Breast epithelium (tissue), 4 donors: Measurements from ENCODE around the gene PKIB. TPM values are rescaled to one million over a fixed set of nuclear protein-coding genes. Genes with fewer than 3 reads are reported as not detected.

ENCODE experiments used
- DNase-seq, 2 donors: peaks; one replicate each; pipeline ENCODE4 v3.0.0-alpha.2; 2019; ENCODE audit warnings: low spot score in 2 of 2
- H3K27ac ChIP-seq, 2 donors: fragments of 200-600 bp; sonication (generic) in 1 of 2; one replicate each; pipeline ENCODE4 v1.5.1; 2016 to 2019; ENCODE audit warnings: mild to moderate bottlenecking in 1 of 2
- H3K27me3 ChIP-seq, 2 donors: fragments of 200-600 bp; sonication (generic) in 1 of 2; one replicate each; pipeline versions ENCODE4 v1.5.1 to v1.6.0; 2017 to 2019; ENCODE audit warnings: control low read depth in 1 of 2, mild to moderate bottlenecking in 1 of 2
- H3K36me3 ChIP-seq: fragments of 200-600 bp; one replicate; pipeline ENCODE4 v1.5.1; 2019
- H3K4me1 ChIP-seq, 2 donors: fragments of 200-600 bp; sonication (generic); one replicate each; pipeline ENCODE4 v1.5.1; 2016 to 2019; ENCODE audit warnings: control low read depth in 1 of 2
- H3K4me3 ChIP-seq, 3 donors: fragments of 200-600 bp; sonication (generic); 1 replicate in 2 of 3; 2 replicates in 1 of 3; pipeline ENCODE4 v1.5.1; 2016 to 2019; ENCODE audit warnings: mild to moderate bottlenecking in 3 of 3, moderate library complexity in 2 of 3
- H3K9me3 ChIP-seq, 2 donors: fragments of 200-600 bp; sonication (generic) in 1 of 2; one replicate each; pipeline ENCODE4 v1.5.1; 2016 to 2019; ENCODE audit warnings: control low read depth in 1 of 2
- POLR2A ChIP-seq: fragments of 450-650 bp; IDR thresholded peaks from one replicate; pipeline ENCODE4 v1.6.1; 2016; ENCODE audit warnings: antibody characterized with exemption, mild to moderate bottlenecking, moderate library complexity
- POLR2AphosphoS5 ChIP-seq, 3 donors: sonication (generic); formaldehyde crosslinking; IDR thresholded peaks; one replicate each; pipeline ENCODE4 v1.6.1; 2017; ENCODE audit warnings: antibody characterized with exemption in 3 of 3
- intact Hi-C: fragments of 100-400 bp; cut with DNase I; formaldehyde crosslinking; loops from one replicate; pipeline ENCODE4 v1.15.1; 2023; ENCODE audit warnings: low total_unique reads
- total RNA-seq, 3 donors: library from RNA; depleted of rRNA; stranded (reverse); fragments of >200 nt; gene quantifications; one replicate each; pipeline ENCODE4 v1.1.0, GENCODE V29; 2016
- TF ChIP-seq, protein P1 (sequence below), 3 donors: fragments of 450-650 bp; IDR thresholded peaks; one replicate each; pipeline ENCODE4 v1.5.1; 2016 to 2017; ENCODE audit warnings: antibody characterized with exemption in 3 of 3, mild to moderate bottlenecking in 3 of 3, moderate library complexity in 3 of 3

Gene PKIB
- total RNA-seq, 3 donors from 2014 or later = 1.6 to 33.5 (median 22.3) TPM

DNA sequence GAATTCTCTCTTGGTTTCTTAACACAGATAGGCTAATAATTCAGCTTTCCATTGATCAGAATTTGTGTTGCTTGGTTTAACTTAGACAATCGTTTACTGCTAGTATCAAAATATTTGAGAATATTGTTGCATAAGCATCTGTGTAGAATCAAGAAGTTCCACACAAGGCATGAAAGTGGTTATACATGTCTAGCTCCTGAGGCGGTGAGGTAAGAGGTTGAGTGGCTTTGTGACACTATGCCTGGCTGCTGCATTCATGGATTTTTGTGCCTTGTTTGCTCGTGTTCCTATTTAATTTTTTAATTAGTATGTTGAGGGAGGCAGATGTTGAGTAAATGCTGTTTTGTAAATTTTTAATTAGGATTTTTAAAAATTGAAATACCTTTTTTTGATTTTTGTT is 10.2 kb downstream of the PKIB start:
- H3K27me3 ChIP-seq = no peaks in the 10 kb centered on the region
- intact Hi-C loops = no loop called here
- DNase-seq = no peak
- H3K4me3 ChIP-seq = no peak overlapping the region
- H3K9me3 ChIP-seq = no peaks in the 10 kb centered on the region
- H3K36me3 ChIP-seq = no peaks in the 10 kb centered on the region
- no peaks in the 10 kb centered on the region for H3K4me1 ChIP-seq
- TF ChIP-seq POLR2A = no peak
- H3K27ac ChIP-seq = no peak overlapping the region

DNA sequence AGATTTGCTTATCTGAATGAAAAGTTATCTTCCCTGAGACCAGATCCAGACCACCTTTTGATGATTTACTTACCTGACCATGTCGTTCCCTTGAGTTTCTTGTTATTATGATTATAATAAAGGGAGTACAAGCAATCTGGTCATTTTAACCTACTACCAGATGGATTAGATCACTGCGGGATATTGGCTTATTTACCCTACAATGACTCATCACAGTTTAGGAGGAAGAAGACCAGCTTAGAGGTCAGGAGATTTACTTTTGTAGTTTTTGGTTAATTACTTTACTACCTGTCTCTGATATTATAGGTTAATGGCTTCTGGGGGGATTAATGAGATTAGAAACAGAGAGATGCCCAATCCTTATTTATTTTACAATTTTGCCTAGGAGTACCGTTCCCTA is 10.7 kb downstream of the PKIB start:
- peak overlapping the region in 1 of 2 donors; percentile 0 for H3K27ac ChIP-seq
- intact Hi-C loops = no loop called here
- DNase-seq = no peak
- H3K27me3 ChIP-seq = no peaks in the 10 kb centered on the region
- TF ChIP-seq POLR2AphosphoS5 (IDR thresholded peaks at IDR 0.05) = no peak
- no peaks in the 10 kb centered on the region for H3K9me3 ChIP-seq
- no peaks in the 10 kb centered on the region for H3K4me1 ChIP-seq
- no peak overlapping the region for H3K4me3 ChIP-seq
- no peaks in the 10 kb centered on the region for H3K36me3 ChIP-seq

DNA sequence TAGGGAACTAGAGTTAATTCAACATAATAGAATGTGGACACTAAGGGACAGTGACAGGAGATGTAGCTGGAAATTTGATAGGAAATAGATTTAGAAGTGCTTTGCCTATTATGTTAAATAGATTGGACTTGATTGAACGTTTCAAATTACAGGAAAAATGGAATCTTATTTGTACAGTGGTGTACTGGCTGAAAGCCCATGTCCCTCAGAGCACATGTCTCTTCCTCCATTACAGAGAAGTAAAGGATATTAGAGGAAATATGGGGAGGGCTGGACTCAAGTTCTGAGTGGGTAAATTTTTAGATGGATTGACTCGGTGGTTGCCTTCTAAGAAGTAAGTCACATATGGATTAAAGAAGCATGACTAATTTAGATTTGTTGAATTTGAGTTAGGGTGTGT is 11.4 kb downstream of the PKIB start:
- H3K27me3 ChIP-seq = no peaks in the 10 kb centered on the region
- H3K4me3 ChIP-seq = no peak overlapping the region
- intact Hi-C loops = no loop called here
- no peaks in the 10 kb centered on the region for H3K9me3 ChIP-seq
- peak overlapping the region in 1 of 2 donors; percentile 0 for H3K27ac ChIP-seq
- DNase-seq = no peak
- H3K36me3 ChIP-seq = no peaks in the 10 kb centered on the region
- no peaks in the 10 kb centered on the region for H3K4me1 ChIP-seq
- no peak for TF ChIP-seq POLR2AphosphoS5 (IDR thresholded peaks at IDR 0.05)
- TF ChIP-seq, protein P1, sequence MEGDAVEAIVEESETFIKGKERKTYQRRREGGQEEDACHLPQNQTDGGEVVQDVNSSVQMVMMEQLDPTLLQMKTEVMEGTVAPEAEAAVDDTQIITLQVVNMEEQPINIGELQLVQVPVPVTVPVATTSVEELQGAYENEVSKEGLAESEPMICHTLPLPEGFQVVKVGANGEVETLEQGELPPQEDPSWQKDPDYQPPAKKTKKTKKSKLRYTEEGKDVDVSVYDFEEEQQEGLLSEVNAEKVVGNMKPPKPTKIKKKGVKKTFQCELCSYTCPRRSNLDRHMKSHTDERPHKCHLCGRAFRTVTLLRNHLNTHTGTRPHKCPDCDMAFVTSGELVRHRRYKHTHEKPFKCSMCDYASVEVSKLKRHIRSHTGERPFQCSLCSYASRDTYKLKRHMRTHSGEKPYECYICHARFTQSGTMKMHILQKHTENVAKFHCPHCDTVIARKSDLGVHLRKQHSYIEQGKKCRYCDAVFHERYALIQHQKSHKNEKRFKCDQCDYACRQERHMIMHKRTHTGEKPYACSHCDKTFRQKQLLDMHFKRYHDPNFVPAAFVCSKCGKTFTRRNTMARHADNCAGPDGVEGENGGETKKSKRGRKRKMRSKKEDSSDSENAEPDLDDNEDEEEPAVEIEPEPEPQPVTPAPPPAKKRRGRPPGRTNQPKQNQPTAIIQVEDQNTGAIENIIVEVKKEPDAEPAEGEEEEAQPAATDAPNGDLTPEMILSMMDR (IDR thresholded peaks at IDR 0.05) = no peak
- no peak for TF ChIP-seq POLR2A

DNA sequence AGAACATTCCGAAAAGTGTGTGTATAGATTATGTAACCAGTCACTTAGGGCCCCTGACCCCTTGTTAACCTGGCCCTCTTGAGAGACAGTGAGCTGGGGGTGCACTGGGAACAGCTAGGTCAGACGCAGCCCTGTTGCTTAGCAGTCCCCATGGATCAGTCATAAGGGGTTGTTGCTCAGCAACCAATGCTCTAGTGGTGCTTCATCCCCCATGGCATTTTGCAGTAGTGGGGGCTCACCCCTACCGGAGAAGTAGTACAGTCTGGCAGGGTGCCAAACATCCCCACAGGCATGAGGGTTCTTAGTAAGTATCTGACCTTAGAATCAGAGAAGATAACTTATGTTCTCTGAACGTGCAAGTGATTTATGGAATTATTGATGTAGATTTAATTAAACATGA is 12.3 kb downstream of the PKIB start:
- peak overlapping the region in 1 of 2 donors; percentile 21 for H3K27ac ChIP-seq
- DNase-seq = no peak
- TF ChIP-seq POLR2AphosphoS5 (IDR thresholded peaks at IDR 0.05) (no peak), POLR2A (no peak)
- TF ChIP-seq, protein P1 (IDR thresholded peaks at IDR 0.05) = no peak
- no peaks in the 10 kb centered on the region for H3K27me3 ChIP-seq
- H3K36me3 ChIP-seq = no peaks in the 10 kb centered on the region
- H3K4me3 ChIP-seq = no peak overlapping the region
- intact Hi-C loops = no loop called here
- H3K9me3 ChIP-seq = no peaks in the 10 kb centered on the region
- H3K4me1 ChIP-seq = no peaks in the 10 kb centered on the region

DNA sequence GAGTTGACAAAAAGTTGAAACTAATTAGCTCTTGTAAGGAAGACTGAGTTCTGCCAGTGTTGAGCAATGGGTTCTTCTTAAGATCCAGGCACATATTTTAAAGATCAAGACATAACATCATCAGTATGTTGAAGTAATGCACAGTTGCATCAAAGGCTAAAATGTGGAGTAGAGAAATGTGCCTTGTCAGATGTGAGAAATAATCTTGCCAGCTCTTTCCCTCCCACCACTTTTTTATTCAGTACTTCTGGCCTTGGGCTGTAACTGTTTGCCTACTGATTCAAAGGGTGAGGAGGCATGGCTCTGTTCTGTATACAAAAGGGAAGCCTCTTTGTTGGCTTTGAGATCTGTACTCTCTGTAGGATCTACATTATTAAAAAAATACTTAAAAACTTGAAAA is 13.1 kb downstream of the PKIB start:
- no peaks in the 10 kb centered on the region for H3K27me3 ChIP-seq
- no peaks in the 10 kb centered on the region for H3K36me3 ChIP-seq
- DNase-seq = no peak
- no peaks in the 10 kb centered on the region for H3K4me1 ChIP-seq
- intact Hi-C loops = no loop called here
- TF ChIP-seq POLR2A (no peak), POLR2AphosphoS5 (IDR thresholded peaks at IDR 0.05) (no peak)
- TF ChIP-seq, protein P1 (IDR thresholded peaks at IDR 0.05) = no peak
- H3K9me3 ChIP-seq = no peaks in the 10 kb centered on the region
- no peak overlapping the region for H3K27ac ChIP-seq
- no peak overlapping the region for H3K4me3 ChIP-seq

DNA sequence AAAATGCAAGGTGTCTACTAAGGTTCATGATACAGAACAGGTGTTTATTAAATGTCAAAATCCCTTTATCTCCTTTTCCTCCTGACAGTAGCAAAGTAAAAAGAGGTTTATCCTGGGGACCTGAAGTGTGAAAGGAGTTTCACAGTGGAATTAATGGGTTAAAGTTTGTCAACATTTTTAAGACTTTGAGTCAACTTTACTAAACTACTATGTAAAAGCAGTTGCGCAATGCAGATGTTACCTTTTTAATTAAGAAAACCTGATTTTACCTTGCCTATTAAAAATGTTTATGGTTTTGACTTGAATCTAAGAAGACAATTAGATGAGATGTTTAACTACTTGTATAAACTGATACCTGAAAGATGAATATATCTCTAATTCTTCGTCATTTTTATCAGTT is 14.6 kb downstream of the PKIB start:
- H3K9me3 ChIP-seq = no peaks in the 10 kb centered on the region
- H3K4me3 ChIP-seq = no peak overlapping the region
- no peak for DNase-seq
- TF ChIP-seq POLR2A (no peak), POLR2AphosphoS5 (IDR thresholded peaks at IDR 0.05) (no peak)
- TF ChIP-seq, protein P1 (IDR thresholded peaks at IDR 0.05) = no peak
- intact Hi-C loops = no loop called here
- H3K4me1 ChIP-seq = no peaks in the 10 kb centered on the region
- H3K36me3 ChIP-seq = no peaks in the 10 kb centered on the region
- no peaks in the 10 kb centered on the region for H3K27me3 ChIP-seq
- H3K27ac ChIP-seq = no peak overlapping the region
